Pons (tissue), 1 donor: ENCODE results near the gene HAUS7.

Experiments
- DNase-seq: peaks from one replicate; pipeline ENCODE4 v3.0.0-alpha.2; 2016; ENCODE audit warnings: low spot score

The HAUS7 gene

GRCh38 chrX:153470411-153471363 is at the start of gene HAUS7:
TSS of gene HAUS7 (minus strand) at chrX:153470576. CDS start at chrX:153470557, 19 bp downstream.
- peak; percentile 83 for DNase-seq

GRCh38 chrX:153519569-153520286 is 49.4 kb upstream of the HAUS7 start:
- DNase-seq: no peak

- no peak for DNase-seq
These were observed 47.8 kb upstream of the HAUS7 start for GRCh38 chrX:153517946-153518834.

GRCh38 chrX:153517423-153517822 is 47.0 kb upstream of the HAUS7 start, which contains the start of gene ATP2B3:
TSS of gene ATP2B3 (plus strand) at chrX:153517642. CDS start at chrX:153536248, 18,606 bp downstream.
- DNase-seq: no peak

- DNase-seq: no peak
These were observed 45.7 kb upstream of the HAUS7 start for GRCh38 chrX:153516073-153516472.

- no peak for DNase-seq
These were observed 45.1 kb upstream of the HAUS7 start for GRCh38 chrX:153515435-153515834.

- no peak for DNase-seq
These were observed 43.9 kb upstream of the HAUS7 start for GRCh38 chrX:153514259-153514658.

GRCh38 chrX:153513265-153513664 is 42.9 kb upstream of the HAUS7 start:
- DNase-seq: no peak

- no peak for DNase-seq
These were observed 42.1 kb upstream of the HAUS7 start for GRCh38 chrX:153512501-153512893.

GRCh38 chrX:153511784-153512500 is 41.6 kb upstream of the HAUS7 start:
- no peak for DNase-seq

- no peak for DNase-seq
These were observed 40.0 kb upstream of the HAUS7 start for GRCh38 chrX:153510383-153510782.

GRCh38 chrX:153509592-153509991 is 39.2 kb upstream of the HAUS7 start:
- DNase-seq: no peak

GRCh38 chrX:153507484-153508178 is 37.3 kb upstream of the HAUS7 start:
- DNase-seq: peak; percentile 52

- no peak for DNase-seq
These were observed 35.0 kb upstream of the HAUS7 start for GRCh38 chrX:153505361-153505760.

- DNase-seq: no peak
These were observed 34.2 kb upstream of the HAUS7 start for GRCh38 chrX:153504445-153505016.

- DNase-seq: no peak
These were observed 32.4 kb upstream of the HAUS7 start for GRCh38 chrX:153502796-153503195.

GRCh38 chrX:153502131-153502530 is 31.8 kb upstream of the HAUS7 start:
- no peak for DNase-seq

- peak; percentile 2 for DNase-seq
These were observed 31.2 kb upstream of the HAUS7 start for GRCh38 chrX:153501530-153501929.

- no peak for DNase-seq
These were observed 30.4 kb upstream of the HAUS7 start for GRCh38 chrX:153500676-153501280.

- DNase-seq: peak; percentile 67
These were observed 29.5 kb upstream of the HAUS7 start for GRCh38 chrX:153499876-153500275.
